Testis (tissue), 2 donors: ENCODE data around the gene EXOC3L1.

Source experiments
- CTCF ChIP-seq, 3 experiments: fragments of 450-650 bp in 2 of 3; fragments of 200-600 bp in 1 of 3; sonication (generic) in 1 of 3; IDR thresholded peaks; one replicate each; pipeline ENCODE4 v1.5.1; 2016 to 2019; ENCODE audit warnings: antibody characterized with exemption in 3 of 3, mild to moderate bottlenecking in 2 of 3, moderate library complexity in 1 of 3
- POLR2A ChIP-seq: fragments of 450-650 bp; IDR thresholded peaks from one replicate; pipeline ENCODE4 v1.6.1; 2017; ENCODE audit warnings: antibody characterized with exemption, mild to moderate bottlenecking, moderate library complexity

GRCh38 chr16:67226295-67226803 lies 36.4 kb upstream of the EXOC3L1 start:
- TF ChIP-seq CTCF (IDR thresholded peaks at IDR 0.05): no peak
- TF ChIP-seq POLR2A: no peak
